NCI-H526 (cell line): Measurements from ENCODE around the gene RNF19B.
"Not testable (repeated sequence)": the region's sequence is repeated elsewhere in the genome, so short reads cannot be mapped to it uniquely, and the experiment has no call there.

Experiments used
- DNase-seq, 2 experiments: peaks; one replicate each; lab custom pipeline; 2025; lab: John Stamatoyannopoulos, UW

The RNF19B gene, protein sequence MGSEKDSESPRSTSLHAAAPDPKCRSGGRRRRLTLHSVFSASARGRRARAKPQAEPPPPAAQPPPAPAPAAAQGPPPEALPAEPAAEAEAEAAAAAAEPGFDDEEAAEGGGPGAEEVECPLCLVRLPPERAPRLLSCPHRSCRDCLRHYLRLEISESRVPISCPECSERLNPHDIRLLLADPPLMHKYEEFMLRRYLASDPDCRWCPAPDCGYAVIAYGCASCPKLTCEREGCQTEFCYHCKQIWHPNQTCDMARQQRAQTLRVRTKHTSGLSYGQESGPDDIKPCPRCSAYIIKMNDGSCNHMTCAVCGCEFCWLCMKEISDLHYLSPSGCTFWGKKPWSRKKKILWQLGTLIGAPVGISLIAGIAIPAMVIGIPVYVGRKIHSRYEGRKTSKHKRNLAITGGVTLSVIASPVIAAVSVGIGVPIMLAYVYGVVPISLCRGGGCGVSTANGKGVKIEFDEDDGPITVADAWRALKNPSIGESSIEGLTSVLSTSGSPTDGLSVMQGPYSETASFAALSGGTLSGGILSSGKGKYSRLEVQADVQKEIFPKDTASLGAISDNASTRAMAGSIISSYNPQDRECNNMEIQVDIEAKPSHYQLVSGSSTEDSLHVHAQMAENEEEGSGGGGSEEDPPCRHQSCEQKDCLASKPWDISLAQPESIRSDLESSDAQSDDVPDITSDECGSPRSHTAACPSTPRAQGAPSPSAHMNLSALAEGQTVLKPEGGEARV

DNA sequence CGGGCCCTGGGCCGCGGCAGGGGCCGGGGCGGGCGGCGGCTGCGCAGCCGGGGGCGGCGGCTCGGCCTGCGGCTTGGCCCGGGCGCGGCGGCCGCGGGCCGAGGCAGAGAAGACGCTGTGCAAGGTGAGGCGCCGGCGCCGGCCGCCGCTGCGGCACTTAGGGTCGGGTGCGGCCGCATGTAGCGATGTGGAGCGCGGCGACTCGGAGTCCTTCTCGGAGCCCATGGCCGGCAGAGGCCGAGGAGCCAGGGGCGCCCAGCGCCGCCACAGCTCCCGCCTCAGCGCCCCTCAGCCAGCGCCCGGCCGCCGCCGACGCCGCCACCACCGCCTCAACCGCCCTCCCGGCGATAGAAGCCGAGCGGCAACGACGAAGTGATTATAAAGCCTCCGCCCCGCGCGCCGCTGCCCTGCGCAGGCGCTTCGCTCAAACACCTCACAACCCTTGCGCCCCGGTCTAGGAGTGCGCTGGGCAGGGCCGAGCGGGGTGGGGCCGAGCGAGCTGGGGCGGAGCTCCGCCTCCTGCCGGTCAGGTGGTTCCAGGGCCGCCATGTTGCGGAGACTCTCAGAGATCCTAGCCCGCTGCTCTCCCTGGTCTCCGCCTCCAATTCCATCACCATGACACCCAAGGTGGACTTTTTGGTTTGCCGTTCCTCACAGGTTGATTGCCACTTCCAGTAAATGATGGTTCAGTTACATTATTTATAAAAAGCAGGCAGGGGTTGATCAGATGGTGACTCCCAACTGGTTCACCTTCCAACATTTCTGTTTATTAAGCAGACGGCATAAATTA lies at the start of gene RNF19B:
RNF19B (minus strand) TSS at position 349 of the 790 bp plus-strand sequence; CDS start at position 225, 124 bp downstream.
- DNase-seq = peak; percentile 89 to 99

DNA sequence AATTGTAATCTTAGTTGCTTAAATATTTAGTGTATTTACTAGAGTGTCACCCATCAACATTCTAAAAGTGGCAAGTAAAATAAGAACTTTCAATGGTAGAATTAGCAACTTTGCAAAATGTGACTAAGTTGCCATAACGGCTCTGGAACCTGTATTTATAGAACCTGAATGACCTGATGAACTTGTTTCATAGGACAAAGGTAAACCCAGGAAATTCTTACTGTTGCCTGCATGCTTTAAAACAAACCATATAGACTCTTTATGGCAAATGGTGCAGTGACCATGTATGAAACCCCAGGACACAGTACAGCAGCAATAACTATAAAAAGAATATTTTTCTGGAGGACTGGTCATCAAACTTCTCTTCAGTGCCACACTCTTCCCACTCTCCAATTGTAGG lies 49.2 kb upstream of the RNF19B start:
- DNase-seq = no peak

DNA sequence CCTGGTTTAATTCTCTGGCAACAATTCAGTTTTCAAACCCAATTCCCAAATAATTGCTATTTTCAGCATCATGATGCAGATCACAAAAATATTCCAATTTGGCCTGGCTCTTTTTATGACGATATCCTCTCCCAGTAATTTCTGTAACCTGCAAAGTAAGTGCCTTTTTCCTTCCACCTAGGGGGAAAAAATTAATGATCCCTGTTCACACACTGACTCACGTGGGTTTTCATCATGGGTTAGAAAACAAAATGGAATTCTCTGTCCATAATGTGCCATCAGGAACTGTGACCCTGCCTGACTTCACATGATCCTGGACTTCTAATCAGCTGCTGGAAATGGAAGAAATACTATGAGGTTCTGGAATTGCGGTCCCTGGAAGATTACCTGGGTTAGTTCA lies 47.6 kb upstream of the RNF19B start:
- DNase-seq = no peak

DNA sequence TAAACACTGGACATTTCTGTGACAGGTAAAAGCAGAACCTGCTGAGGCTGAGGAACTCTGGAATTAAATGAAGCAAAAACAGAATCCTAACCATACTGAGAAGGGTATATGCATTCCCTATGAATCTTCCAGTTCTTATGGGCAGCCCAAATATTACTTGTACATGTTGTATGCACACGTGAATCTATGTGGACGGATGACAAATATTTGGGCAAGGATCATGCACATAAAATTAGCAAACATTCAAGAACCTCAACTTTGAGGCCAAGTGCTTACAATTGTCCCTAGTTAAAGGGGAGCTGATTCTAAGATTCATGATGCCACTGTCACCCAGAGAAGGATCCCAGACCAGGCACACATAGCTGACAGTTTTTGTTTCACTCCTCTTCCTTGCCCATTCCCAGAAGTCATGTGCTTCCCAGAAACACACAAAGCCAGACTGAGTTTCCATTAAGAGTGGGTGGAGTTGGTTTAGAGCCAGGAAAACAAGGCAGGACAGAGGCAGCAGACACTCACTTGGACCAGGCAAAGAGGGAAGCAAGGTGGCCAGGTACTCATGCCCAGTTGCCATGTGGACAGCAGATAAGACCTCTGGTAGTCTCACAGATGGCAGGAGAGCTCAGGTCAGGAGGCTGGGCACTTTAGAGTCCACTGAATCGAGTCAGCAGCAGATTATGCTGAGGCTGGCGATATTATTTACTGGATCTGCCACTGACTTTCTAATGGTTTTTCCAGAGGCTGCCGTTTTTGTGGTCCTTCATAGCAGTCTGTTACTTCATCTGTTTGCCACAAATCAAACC lies 46.5 kb upstream of the RNF19B start:
- DNase-seq = no peak

- DNase-seq = no peak
Observed at GRCh38 chr1:33009561-33009960, 45.0 kb upstream of the RNF19B start.

- DNase-seq = no peak
Observed at GRCh38 chr1:33008051-33008914, 43.7 kb upstream of the RNF19B start.

GRCh38 chr1:33007190-33008050 lies 42.8 kb upstream of the RNF19B start:
- peak; percentile 30 to 54 for DNase-seq

DNA sequence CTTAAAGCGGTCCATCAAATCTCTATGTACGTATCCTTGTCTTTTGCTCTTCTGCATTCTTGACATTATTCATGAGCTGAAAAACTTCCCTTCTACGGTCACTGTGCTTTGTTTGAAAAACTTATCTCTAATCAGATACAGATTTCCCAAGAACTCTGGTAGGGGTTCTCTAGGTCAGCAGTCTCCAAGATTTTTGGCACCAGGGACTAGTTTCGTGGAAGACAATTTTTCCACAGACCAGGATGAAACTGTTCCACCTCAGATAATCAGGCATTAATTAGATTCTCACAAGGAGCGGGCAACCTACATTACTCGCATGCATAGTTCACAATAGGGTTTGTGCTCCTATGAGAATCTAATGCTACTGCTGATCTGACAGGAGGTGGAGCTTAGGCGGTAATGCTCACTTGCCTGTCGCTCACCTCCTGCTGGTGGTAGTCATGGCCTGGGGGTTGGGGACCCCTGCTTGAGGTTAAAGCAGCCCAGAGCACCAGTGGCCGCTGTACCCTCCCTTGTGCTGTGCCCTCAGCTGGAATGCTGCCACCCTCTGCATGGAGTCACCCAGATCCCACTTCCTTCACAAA lies 41.3 kb upstream of the RNF19B start:
- DNase-seq = no peak

GRCh38 chr1:33005117-33005837 lies 40.7 kb upstream of the RNF19B start:
- no peak for DNase-seq

DNA sequence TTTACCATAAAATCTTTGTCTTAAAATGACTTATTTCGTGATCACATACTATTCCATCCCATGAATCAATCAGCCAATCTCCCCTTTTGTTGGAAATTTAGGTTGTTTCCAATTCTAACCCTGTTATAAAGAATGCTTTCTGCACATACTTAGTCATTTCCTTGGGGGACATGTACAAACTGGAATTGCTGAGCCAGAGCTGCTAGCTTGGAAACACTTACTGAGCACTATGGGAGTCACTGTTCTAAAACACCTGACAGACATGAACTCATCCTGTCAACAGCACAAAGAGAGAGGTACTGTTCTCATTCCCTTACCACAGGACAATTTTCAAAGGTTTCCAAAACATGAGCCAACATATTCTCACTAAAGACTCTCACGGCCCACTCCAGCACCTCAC lies 40.0 kb upstream of the RNF19B start:
- no peak for DNase-seq

GRCh38 chr1:33003657-33004056 lies 39.0 kb upstream of the RNF19B start:
- DNase-seq = no peak

- no peak for DNase-seq
Observed at GRCh38 chr1:33002006-33002405, 37.4 kb upstream of the RNF19B start.

- DNase-seq = no peak
Observed at GRCh38 chr1:33001282-33001681, 36.7 kb upstream of the RNF19B start.

DNA sequence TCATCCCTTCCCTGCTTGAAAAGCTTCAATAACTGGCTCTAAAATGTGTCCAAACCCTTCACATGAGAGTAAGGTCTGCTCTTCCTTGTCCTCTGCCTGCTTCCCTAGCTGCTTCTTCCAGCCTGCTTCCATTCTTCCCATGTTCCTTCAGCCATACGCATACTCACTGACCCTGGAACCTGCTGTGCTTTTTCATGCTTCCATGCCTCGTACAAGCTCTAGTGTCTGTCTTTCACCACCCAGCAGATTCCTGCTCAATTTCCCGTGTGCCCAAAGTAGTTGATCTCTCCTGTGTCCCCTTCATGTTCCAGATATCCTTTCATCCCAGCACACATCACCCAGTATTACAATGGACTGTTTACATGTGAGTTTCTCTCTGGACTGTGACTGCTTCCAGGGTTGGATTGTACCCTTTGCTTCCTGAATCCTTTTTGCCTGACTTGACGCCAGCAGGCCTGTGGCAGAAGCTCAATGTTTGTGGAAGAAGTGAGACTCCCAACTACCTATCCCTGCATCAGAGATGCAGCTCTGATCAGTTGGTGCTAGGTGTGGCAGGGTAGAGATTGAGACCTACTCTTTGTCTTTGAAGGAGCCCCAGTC lies 35.9 kb upstream of the RNF19B start:
- no peak for DNase-seq

DNA sequence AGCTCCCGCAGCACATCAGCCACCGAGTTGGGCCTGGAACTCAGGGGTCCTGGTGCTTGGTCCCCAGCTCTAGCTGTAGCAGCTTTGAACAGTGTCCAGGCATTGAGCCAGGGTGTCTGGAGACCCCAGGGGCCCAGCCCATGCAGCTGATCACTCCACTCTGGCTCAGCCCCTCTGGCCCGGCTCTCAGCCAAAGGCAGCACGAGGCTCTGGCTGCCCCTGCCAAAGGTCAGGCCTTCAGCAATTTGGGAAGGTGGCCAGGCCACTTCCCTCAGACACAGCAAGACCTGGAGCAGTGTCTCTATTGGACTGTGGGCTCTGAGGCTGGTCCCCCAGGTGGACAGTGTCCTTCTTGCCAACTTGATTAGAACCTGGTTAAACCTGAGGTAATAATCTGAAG lies 34.4 kb upstream of the RNF19B start:
- DNase-seq = no peak

- DNase-seq = no peak
Observed at GRCh38 chr1:32998064-32998463, 33.5 kb upstream of the RNF19B start.

- DNase-seq = peak in 1 of 2 experiments; percentile 33
Observed at GRCh38 chr1:32997381-32997891, 32.8 kb upstream of the RNF19B start.

DNA sequence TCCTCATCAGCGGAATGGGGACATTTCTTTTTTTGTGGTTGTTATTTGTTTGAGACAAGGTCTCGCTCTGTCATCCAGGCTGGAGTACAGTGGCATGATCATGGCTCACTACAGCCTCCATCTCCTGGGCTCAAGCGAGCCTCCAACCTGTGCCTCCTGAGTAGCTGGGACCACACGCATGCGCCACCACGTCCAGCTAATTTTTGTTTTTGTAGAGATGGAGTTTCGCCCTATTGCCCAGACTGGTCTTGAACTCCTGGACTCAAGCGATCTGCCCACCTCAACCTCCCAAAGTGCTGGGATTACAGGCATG lies 28.7 kb upstream of the RNF19B start:
- not testable (repeated sequence) for DNase-seq
